Measurements from ENCODE around the gene TEX2.
"Not testable (repeated sequence)": the region's sequence is repeated elsewhere in the genome, so short reads cannot be mapped to it uniquely, and the experiment has no call there.

The TEX2 gene

DNA sequence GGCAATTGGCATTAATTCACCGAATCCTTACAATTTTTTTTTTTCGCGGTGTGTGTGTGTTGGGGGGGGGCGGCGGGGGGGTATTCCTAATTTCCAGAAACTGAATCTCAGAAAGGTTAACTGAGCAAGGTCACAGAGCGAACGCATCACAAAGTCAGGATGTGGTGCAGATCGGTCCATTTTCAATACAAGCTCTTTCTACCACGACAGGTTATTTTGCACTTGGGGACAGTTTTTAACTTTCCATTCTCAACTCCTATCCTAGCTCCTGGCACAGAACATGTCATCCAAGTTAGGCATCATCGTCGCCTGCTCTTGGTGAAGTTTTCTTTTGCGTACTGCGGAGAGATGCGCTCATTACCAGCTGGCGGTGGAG, 117.7 kb downstream of the TEX2 start:
- no peak for DNase-seq (ENCODE audit: low read depth)

- no peak for DNase-seq (ENCODE audit: low read depth)
These were observed 123.5 kb downstream of the TEX2 start for GRCh38 chr17:64139542-64139941.

- no peak for DNase-seq (ENCODE audit: low read depth)
These were observed 124.6 kb downstream of the TEX2 start for GRCh38 chr17:64138441-64138840.

DNA sequence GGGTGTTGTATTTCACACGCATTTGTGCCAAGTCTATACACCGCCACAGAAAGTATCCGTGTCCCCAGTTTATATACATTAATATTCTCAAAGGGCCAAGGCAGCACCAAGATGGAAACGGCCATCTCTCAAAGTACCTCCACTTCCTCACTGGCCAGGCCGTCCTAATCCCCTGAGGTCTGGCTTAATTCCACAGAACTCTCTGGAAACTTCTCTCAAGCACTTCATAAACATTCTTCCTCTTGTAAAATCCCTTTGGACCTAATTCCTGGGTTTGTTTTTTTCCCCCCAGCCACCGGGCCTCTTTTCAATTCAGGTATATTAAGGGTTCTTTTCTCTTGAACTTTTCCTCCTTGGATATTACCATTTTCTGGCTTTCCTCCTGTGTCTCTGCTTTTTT, 128.1 kb downstream of the TEX2 start:
- no peak for DNase-seq (ENCODE audit: low read depth)

GRCh38 chr17:64134216-64134970, 128.7 kb downstream of the TEX2 start:
- DNase-seq (ENCODE audit: low read depth), result no peak

GRCh38 chr17:64133546-64134215, 129.4 kb downstream of the TEX2 start:
- no peak for DNase-seq (ENCODE audit: low read depth)

- DNase-seq (ENCODE audit: low read depth), result no peak
These were observed 131.3 kb downstream of the TEX2 start for GRCh38 chr17:64131606-64132270.

DNA sequence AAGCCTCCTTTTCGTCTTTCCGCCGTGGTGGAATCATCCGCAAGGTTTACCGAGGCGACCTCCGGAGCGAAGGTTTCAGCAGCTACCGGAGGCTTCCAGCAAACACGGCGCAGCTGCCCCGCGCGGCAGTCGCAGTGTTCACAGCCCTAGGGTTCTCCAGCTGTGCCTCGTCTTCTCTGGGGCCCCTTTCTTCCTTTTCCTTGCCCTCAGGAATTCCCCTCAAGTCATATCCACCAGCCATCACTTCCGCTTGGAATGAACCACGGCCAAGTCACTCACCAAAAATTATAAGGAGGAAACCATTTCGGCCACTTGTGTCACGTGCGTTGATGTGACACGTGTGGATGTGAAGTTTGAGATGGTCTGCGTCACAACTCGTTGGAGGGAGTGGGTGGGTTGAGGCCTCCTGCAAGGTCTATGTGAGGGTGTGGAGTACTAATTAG, 132.5 kb downstream of the TEX2 start:
- DNase-seq (ENCODE audit: low read depth), result peak; percentile 25

DNA sequence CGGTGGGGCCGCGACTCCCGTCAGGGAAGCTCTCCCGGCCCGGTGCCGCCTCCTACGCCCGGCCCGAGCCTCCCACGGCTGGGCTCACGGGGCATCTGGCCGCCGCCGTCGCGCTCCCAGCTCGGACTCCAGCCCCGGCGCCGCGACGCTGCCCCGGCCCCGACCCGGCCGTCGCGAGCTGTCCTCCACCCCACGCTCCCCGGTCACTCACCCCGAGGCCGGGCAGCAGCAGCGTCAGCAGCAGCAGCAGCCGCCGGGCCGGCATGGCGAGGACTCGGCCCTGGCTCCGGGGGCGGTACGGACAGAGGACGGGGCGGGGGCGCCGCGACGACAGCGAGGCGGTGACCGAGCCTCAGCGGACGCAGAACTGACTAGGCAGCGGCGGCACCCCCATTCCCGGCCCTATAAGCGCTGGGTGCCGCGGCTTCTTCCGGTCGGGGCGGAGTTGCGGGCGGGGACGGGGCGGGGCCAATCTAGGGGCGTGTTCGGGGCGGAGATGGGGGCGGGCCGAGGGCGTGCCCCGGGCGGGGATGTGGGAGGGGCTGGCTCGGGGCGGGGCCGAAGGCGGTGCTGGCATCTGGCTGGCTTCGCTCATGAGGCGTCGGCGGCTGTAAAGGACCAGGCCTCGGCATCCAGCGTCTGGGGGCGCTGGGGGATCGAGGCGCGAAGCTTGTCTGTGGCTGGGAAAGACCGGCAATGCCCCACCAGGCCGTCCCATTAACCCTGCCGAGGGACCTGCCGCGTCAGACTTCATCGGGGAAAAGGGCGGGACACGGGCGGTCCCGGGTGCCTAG, 133.1 kb downstream of the TEX2 start, which contains the start of gene ERN1:
Gene ERN1, minus strand, starts transcription at position 380 of the 794 bp plus-strand sequence. Its CDS starts 115 bp downstream, at position 265.
- DNase-seq (ENCODE audit: low read depth), result peak; percentile 88

GRCh38 chr17:64129515-64129764, 133.6 kb downstream of the TEX2 start:
- no peak for DNase-seq (ENCODE audit: low read depth)

DNA sequence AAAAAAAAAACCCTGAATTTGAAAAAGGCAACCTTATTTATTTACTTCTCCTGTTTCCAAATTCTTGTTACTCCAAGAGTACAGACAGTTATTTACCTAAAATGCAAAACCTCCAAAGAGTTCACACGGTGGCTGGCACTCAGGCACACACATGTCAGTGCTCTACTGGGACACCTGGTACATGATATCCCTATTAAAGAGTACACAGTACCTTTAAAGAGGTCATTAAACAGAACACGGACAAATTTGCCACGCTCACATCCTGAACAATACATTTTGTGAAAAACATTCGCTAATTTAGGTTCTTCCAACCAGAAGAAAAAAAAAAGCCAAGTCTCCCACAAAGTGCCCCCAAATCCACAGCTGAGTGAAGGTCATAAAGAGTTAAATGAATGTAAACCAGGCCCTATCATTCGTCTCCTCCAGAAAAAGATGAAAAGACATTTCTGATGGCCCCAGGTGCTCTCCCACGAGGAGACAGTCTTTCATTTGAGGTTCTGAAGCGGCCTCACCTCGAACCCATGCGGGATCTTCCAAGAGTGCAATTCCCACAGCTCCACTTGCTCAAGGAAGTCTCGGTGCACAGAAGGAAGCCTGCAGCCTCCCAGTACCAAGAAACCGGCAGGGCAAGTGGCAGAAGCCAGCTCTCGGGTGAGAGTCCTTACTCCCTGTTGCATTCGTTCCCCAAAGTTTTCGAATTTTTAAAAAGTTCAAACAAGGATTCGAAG, 134.1 kb downstream of the TEX2 start:
- no peak for DNase-seq (ENCODE audit: low read depth)

GRCh38 chr17:64126918-64127317, 136.1 kb downstream of the TEX2 start:
- DNase-seq (ENCODE audit: low read depth), result no peak

GRCh38 chr17:64125937-64126336, 137.1 kb downstream of the TEX2 start:
- no peak for DNase-seq (ENCODE audit: low read depth)

- DNase-seq (ENCODE audit: low read depth), result no peak
These were observed 138.5 kb downstream of the TEX2 start for GRCh38 chr17:64124609-64125008.

- DNase-seq (ENCODE audit: low read depth), result no peak
These were observed 139.9 kb downstream of the TEX2 start for GRCh38 chr17:64123114-64123513.

DNA sequence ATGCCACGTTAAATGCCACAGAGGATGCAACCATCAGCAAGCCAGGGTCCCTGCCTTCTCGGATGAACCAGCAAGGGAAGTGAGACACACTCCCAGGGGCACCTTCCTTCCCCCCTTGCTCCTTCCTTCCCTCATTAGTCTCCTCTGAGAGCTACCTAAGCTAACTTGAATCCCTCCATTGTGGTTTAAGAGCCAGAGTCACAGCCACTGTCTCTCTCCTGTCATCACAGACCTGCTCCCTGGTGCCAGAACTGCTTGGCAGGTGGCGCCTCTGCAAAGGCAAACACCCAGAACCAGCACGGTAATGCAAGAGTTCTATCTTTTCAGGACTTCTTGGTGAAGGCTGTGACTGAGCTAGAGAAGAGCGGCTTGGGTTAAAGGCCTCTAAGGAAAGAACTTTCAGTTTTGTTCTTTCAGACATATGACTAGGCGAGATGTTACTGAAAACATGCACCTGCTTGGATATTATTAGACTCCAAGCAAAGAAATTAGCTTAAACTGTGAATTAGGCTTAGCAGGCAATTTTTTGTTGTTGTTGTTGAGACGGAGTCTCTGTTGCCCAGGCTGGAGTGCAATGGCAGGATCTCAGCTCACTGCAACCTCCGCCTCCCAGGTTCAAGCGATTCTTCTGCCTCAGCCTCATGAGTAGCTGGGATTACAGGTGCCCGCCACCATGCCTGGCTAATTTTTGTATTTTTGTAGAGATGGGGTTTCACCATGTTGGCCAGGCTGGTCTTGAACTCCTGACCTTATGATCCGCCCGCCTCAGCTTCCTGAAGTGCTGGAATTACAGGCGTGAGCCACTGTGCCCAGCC, 141.9 kb downstream of the TEX2 start:
- not testable (repeated sequence) for DNase-seq (ENCODE audit: low read depth)

- DNase-seq (ENCODE audit: low read depth), result no peak
These were observed 142.8 kb downstream of the TEX2 start for GRCh38 chr17:64120159-64120810.

DNA sequence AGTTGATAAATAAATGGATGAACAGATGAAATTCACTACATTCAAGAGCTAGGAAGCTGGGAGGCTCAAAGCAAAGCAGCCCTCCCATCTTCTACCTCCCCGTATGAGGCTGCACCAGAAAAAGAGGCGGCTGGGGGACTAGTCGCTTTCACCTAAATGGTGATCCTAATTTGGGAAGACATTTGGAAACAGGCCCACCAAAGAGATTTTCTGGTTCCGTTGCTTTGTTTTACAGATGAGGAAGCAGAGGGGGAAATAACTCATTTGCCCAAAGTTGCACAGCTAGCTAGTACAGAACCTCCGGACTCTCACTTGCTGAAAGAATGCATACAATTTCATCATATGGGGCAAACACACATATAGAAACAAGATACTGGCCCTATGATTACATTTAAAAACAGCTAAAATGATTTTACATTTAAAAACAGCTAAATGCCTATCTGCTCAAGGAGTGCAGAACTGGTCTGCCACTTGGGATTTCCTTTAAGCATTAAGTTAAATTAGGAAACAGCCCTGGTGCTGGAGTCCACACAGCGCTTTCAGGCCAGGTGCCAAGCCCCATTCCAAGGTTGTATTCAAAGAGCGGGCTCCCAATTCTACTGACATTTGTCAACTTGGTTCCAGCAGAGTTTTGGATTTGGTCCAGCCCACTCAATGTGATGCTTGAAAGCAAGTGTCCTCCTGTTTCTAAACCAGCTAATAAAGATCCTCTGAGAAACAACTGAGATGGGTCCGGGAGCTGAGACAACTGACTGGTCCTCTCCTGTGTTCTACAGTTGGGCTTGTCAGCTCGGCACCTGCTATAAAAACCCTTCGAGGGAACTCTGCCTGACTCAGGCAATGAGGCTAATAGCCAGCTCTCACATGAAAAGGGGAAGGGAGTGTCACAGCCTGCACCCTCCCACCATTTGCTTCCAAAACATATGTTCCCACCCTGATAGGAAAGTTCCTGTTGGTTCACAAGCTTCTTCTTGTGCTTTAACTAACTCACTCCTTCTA, 144.8 kb downstream of the TEX2 start:
- no peak for DNase-seq (ENCODE audit: low read depth)
